Activated CD8-positive, alpha-beta memory T cell treated with anti-CD3 and anti-CD28 coated beads for 48 hours (primary cell): ENCODE results near the gene EPHA3.

ENCODE experiments used
- DNase-seq, 3 experiments: peaks; one replicate each; pipeline ENCODE4 v3.0.0-alpha.2; 2020; ENCODE audit warnings: low read depth in 2 of 3, low spot score in 2 of 3

The EPHA3 gene

GRCh38 chr3:89278302-89279025, 171.0 kb downstream of the EPHA3 start:
- DNase-seq: no peak

DNA sequence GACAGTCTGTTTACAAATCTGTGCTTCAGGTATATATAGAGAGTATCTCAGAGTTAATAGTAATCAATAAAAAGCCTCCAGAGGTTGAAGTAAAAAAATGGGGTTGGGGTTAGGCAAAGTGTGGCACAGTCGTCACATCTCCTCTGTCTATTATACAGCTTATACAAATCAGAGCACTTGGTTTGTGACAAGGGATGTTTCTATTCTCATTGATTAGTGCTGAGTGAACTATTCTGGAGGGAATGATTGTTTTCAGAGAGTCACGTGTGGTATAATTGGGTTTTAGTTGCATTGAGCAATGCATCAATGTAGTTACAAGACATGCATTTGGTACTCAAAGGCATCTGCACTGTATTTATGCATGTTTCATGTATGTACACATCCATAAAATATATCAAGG, 172.9 kb downstream of the EPHA3 start:
- no peak for DNase-seq

DNA sequence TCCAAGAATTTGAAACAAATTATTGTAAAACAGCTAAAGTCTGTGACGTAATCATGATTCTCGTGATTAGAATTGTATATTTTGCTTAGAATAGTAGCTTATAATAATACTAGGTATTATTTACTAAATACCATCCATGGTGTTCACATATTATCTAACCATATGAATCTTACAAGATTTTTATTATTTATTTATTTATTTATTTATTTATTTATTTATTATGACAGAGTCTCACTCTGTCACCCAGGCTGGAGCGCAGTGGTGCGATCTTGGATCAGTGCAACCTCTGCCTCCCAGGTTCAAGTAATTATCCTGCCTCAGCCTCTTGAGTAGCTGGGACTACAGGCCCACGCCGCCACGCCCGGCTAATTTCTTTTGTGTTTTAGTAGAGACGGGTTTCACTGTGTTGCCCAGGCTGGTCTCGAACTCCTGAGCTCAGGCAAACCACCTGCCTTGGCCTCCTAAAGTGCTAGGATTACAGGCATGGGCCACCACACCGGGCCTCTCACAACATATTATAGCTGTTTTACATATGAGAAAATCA, 173.5 kb downstream of the EPHA3 start:
- no peak for DNase-seq

DNA sequence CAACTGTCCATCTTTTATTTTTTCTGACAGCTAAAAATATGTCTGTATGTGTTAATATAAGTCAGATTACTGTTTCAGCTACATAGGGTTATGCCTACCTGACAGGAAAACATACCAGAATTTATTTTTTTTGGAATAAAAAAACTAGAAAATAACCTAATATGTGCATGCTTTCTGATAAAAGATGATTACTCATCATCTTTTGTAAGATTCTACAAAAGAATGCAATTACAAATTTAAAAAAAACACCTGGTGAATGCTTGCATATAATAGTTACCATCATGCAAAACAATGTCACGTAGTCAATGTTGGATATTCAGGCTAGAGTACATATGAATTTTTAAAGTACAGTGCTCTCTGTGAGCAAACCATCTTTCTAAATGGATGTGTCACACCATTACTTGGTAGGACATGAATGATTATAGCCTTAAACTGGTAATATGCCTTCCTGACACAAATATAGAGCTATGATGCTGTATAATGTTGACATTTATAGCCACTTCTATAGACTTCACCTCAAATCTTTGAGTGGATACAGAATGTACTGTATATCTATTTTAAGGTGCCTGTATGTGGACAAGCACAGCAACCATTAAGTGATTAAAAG, 180.6 kb downstream of the EPHA3 start:
- DNase-seq: no peak

DNA sequence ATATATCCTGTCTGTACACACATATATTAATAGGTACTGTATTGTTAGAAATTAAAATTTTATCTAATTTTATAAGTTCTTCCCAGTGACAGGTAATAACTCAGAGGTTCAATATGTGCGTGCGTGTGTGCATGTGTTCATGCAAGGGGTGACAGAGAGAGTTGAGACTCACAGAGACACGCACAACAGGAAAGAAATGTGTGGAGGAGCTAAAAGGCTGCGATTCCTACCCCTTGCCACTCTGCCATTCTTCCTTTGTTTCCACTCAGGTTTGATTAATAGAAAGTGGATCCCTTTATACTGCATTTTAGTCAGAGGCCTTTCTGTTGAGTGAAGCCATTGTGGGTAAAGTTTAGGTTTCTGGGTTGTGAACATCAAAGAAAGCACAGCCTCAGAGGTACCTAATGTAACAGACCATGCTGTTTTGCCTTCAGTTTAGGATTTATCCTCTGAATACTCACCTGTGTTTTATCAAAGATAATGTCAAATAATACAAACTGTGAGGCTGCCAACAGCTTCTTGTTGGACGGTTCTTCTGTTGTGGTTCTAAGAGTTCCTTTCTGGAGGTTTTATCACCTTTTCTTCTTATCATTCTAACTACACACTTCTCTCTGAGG, 182.3 kb downstream of the EPHA3 start:
- DNase-seq: no peak

- DNase-seq: no peak
These were observed 189.8 kb downstream of the EPHA3 start for GRCh38 chr3:89297199-89297598.

DNA sequence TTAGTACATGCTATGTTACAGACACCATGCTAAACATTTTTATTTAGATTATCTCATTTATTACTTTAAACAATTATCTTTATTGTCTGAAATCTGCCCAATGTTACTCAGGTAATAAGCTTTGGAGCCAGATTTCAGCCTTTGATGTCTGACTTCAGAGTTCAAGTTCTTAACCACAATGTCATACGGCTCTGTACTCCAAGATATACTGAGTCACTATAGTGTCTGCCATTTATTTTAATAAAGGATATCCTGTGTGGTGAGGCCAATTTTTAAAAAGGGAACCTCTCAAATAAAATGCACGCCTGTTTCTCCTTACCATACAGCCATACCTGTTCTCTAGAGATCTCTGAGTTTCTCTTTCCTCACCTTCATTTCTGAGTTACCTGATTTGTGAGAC, 193.1 kb downstream of the EPHA3 start:
- no peak for DNase-seq

DNA sequence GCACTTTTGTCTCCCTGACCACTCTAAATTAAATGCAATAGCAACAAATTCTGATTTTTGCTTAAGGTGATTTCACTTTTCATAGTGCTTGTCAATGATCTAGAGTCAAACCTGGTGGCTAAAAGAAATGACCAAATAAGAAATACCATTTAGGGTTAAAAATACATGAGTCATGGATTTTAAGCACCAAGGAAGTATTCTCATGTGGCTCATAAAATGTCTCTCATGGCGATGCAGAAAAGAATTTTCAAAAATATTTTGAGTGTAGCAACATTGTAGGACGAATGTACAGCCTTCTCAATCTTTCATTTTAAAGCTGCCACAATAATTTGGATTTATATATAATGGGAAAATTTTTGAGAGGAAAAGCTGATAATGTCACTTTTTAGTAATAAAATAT, 193.6 kb downstream of the EPHA3 start:
- no peak for DNase-seq

- no peak for DNase-seq
These were observed 196.3 kb downstream of the EPHA3 start for GRCh38 chr3:89303701-89304100.

DNA sequence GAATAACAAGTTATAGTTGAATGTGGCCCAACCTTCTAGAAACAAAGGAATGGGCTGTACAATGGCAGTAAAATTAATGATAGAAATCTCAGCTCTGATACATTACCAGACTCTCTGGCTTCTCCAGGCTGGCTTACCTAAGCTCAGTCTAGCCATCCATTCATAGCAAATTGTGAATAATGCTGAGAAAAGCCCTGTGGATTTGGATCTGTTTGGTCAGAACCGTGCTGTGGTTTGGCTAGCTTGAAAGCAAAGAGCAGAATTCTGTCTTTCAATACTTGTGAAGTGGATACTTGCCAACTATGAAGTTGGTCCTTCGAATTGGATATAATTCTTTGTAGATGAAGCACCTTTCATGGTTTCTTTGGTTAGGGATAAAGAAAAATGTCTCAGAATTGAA, 199.1 kb downstream of the EPHA3 start:
- no peak for DNase-seq

DNA sequence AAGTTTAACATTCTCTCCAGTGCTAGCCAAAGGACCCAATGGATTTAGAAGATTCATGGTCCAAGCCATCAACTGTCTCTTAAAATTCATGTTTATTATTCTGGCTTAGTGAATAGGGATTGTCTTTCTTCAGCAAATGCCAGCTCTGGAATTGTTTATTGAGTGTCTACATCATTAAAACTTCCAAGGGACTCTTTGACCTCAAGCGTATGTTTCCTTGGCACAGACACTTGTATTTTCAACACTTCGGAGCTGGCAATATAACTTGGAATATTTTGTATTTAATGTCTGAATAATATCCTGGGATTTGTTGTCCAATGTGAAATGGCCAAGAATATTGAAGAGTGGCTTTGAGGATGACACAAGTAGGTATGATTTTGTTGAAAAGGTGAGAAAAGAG, 204.2 kb downstream of the EPHA3 start:
- DNase-seq: no peak

DNA sequence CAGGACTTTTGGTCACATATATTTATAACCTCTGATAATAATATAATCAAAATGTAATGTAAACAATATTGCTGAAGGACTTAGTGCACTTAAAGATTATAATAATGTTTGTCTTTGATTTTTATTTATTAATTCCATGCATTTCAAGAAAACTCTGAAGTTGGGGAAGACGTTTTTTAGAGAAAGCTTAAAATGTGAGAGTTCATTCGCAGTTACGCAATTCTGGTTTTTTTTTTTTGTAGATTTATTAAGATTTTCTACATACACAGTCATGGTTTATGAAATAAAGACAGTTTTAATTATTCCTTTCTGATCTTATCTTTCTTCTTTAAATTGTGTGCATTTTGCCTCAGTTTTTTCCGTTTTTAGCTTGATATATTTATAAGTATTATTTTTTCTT, 204.7 kb downstream of the EPHA3 start:
- DNase-seq: no peak

DNA sequence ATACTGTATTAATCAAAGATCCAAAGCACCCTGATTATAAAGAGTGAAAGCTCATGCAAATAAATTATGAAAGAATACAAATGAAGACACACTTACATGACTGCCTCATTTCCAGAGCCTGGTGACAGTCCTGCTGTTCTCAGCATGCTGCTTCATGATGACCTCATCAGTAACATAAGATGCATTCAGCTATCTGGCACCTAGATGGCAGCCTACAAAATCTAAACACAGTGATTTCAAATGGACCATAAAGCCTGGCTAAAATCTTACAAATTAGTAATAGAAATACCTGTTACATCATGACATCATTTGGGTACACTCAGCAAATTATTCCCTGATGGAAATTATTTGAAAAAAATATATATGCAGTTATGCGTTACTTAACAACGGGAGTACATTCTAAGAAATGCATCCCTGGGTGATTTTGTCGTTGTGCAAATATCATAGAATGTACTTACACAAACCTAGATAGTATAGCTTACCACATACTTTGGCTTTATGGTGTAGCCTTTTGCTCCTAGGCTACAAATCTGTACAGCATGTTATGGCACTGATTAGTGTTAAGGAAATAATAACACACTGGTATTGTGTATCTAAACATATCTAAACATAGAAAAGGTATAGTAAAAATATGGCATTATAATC, 207.2 kb downstream of the EPHA3 start:
- no peak for DNase-seq

- DNase-seq: no peak
These were observed 208.5 kb downstream of the EPHA3 start for GRCh38 chr3:89315750-89316470.

- DNase-seq: no peak
These were observed 212.8 kb downstream of the EPHA3 start for GRCh38 chr3:89320186-89320585.

DNA sequence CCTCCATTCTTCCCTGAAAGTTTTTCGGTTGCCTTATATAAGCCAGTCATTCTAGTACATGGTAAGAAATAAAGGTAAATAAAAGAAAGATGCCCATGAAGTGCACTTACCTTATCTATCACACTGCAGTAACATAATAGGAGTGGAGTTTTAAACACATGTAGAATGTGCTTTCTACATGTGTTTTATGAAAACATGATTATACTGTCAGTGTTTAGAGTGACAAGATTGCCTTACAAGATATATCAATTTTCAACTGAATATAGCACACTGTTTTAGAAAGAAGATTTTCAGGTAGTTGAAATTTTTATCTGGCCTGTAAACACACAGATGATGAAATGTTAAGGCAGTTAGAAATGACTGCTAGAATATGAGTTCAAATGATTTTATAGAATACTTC, 219.6 kb downstream of the EPHA3 start:
- no peak for DNase-seq

DNA sequence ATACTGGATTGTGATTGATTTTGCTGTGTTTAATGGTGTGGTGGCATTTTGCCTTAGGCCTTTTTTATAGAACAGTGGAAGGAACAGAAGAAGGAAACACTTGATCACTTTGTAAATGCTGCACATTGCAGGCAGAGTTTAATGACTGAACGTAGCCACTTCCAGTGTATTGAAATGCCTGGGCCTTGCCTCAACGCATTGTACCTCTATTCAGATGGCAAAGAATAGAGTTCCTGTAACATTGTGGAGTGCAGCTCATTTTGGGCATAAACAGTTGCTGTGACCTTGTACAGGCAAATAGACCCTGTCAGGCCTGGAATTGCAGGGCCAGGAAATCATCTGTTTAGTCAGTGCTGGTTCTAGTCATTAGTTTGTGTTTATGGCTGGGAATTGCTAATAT, 225.0 kb downstream of the EPHA3 start:
- no peak for DNase-seq

DNA sequence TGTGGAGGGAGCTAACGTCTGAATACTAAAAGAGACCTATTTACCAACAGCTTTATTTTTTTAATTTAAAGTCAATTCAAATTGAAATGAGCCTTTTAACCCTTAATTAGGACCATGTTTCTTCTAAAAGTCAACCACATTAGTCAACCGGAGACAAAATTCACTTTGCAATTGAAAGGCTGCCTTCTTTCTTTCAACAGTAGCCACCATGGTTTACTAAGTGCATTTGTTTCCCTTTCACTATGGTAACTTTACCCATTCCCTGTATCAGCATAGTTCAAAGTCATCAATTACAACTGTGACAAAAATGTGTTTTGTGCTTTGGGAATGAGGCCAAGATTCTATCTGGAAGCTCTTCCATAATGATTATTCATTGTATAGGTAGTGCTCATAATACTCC, 225.4 kb downstream of the EPHA3 start:
- DNase-seq: no peak

DNA sequence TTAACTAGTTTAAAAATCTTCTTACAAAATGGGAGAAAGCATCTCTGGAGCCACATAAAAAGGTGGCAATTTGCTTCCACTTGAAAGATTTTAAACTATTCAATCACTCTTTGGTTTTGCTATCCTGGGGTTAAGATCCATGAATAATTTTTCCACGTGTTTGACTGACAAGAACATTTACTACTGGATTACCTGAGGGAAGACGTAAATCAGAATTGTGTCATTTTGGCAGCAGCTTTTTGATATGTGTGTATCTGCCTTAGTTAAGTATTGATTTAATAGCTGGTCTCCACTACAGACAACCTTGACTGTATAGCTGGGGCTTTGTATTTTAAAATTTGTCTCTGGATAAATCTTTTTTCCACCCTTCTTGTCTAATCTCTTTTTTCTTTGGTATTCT, 228.3 kb downstream of the EPHA3 start:
- no peak for DNase-seq

- DNase-seq: no peak
These were observed 233.0 kb downstream of the EPHA3 start for GRCh38 chr3:89340408-89340807.

GRCh38 chr3:89344076-89344475, 236.7 kb downstream of the EPHA3 start:
- no peak for DNase-seq
